Measurements from ENCODE around the gene XCL2.
A peak's percentile ranks its signal among the peaks of the same experiment; 100 is the strongest.
"Not testable (repeated sequence)": the region's sequence is repeated elsewhere in the genome, so short reads cannot be mapped to it uniquely, and the experiment has no call there.

Gene XCL2

GRCh38 chr1:168581817-168582572 lies 38.2 kb upstream of the XCL2 start:
- H3K4me3 ChIP-seq, result no peak overlapping the region
- no peak for TF ChIP-seq Cebpa-rat (IDR thresholded peaks at IDR 0.05)
- H3K4me1 ChIP-seq, result peaks cover 8 to 13% (median 11%) of the 10 kb centered on the region in 10 experiments; a peak in 16 of 20 replicates
- H3K9me3 ChIP-seq (replicated peaks in 1 of 11), result peaks cover 0 to 6% (median 3%) of the 10 kb centered on the region in 11 experiments; a peak in 10 of 22 replicates
- no peaks in the 10 kb centered on the region for H3K27me3 ChIP-seq
- no peaks in the 10 kb centered on the region for H4K20me1 ChIP-seq
- no peak overlapping the region for H3K27ac ChIP-seq
- H3K36me3 ChIP-seq, result no peaks in the 10 kb centered on the region
- no peak overlapping the region for H3K4me2 ChIP-seq
- no peak overlapping the region for H3K9ac ChIP-seq

GRCh38 chr1:168580991-168581390 lies 37.2 kb upstream of the XCL2 start:
- H3K9ac ChIP-seq; H3K36me3 ChIP-seq; H3K4me2 ChIP-seq; H3K4me3 ChIP-seq; H3K9me3 ChIP-seq (replicated peaks in 1 of 11); H3K27ac ChIP-seq; H4K20me1 ChIP-seq; H3K27me3 ChIP-seq: not testable (repeated sequence)
- peaks cover 8 to 13% (median 11%) of the 10 kb centered on the region in 10 experiments; a peak in 16 of 20 replicates for H3K4me1 ChIP-seq

- H3K4me2 ChIP-seq; H3K36me3 ChIP-seq; H3K4me1 ChIP-seq; H3K27me3 ChIP-seq; H4K20me1 ChIP-seq; H3K4me3 ChIP-seq; H3K27ac ChIP-seq; H3K9ac ChIP-seq; H3K9me3 ChIP-seq (replicated peaks in 1 of 11): not testable (repeated sequence)
Observed at GRCh38 chr1:168580290-168580689, 36.5 kb upstream of the XCL2 start.

- H3K27ac ChIP-seq, H3K27me3 ChIP-seq, H3K4me3 ChIP-seq: not testable (repeated sequence)
Observed at GRCh38 chr1:168578531-168579185, 34.9 kb upstream of the XCL2 start.

GRCh38 chr1:168576245-168576688 lies 32.5 kb upstream of the XCL2 start, which contains the start of gene XCL1:
Gene XCL1, plus strand, starts transcription at chr1:168576605. Its CDS starts 33 bp downstream, at chr1:168576638.
- H3K27ac ChIP-seq; H3K4me1 ChIP-seq; H3K9me3 ChIP-seq (replicated peaks in 1 of 11); H3K27me3 ChIP-seq; H3K9ac ChIP-seq; H4K20me1 ChIP-seq; H3K36me3 ChIP-seq; H3K4me2 ChIP-seq; H3K4me3 ChIP-seq: not testable (repeated sequence)

More at GRCh38 chr1:168578531-168579185, 34.9 kb upstream of the XCL2 start:
- not testable (repeated sequence) for H3K4me2 ChIP-seq; H3K9me3 ChIP-seq (replicated peaks in 1 of 11); H3K36me3 ChIP-seq; H3K9ac ChIP-seq; H3K4me1 ChIP-seq; H4K20me1 ChIP-seq

GRCh38 chr1:168574234-168574633 lies 30.4 kb upstream of the XCL2 start:
- H4K20me1 ChIP-seq; H3K9ac ChIP-seq; H3K4me3 ChIP-seq; H3K36me3 ChIP-seq; H3K4me1 ChIP-seq; H3K9me3 ChIP-seq (replicated peaks in 1 of 11); H3K27ac ChIP-seq; H3K4me2 ChIP-seq; H3K27me3 ChIP-seq: not testable (repeated sequence)

- TF ChIP-seq Cebpa-rat (IDR thresholded peaks at IDR 0.05), result no peak
- H3K27ac ChIP-seq, result no peak overlapping the region
- no peaks in the 10 kb centered on the region for H3K36me3 ChIP-seq
Observed at GRCh38 chr1:168572633-168573032, 28.8 kb upstream of the XCL2 start.

GRCh38 chr1:168570652-168571051 lies 26.9 kb upstream of the XCL2 start:
- H3K36me3 ChIP-seq, result no peaks in the 10 kb centered on the region
- no peak overlapping the region for H3K4me2 ChIP-seq
- no peaks in the 10 kb centered on the region for H3K27me3 ChIP-seq
- H4K20me1 ChIP-seq, result no peaks in the 10 kb centered on the region
- no peak for TF ChIP-seq Cebpa-rat (IDR thresholded peaks at IDR 0.05)
- no peak overlapping the region for H3K27ac ChIP-seq
- H3K4me1 ChIP-seq, result peaks cover 0 to 13% (median 3%) of the 10 kb centered on the region in 10 experiments; a peak in 9 of 20 replicates
- no peak overlapping the region for H3K4me3 ChIP-seq
- H3K9ac ChIP-seq, result no peak overlapping the region
- no peaks in the 10 kb centered on the region for H3K9me3 ChIP-seq (replicated peaks in 1 of 11)

More at GRCh38 chr1:168572633-168573032, 28.8 kb upstream of the XCL2 start:
- no peak overlapping the region for H3K4me2 ChIP-seq
- H3K27me3 ChIP-seq, result no peaks in the 10 kb centered on the region
- no peaks in the 10 kb centered on the region for H3K9me3 ChIP-seq (replicated peaks in 1 of 11)
- no peaks in the 10 kb centered on the region for H4K20me1 ChIP-seq
- no peak overlapping the region for H3K9ac ChIP-seq
- H3K4me1 ChIP-seq, result peaks cover 0 to under 1% (median 0%) of the 10 kb centered on the region in 10 experiments; a peak in 3 of 20 replicates
- no peak overlapping the region for H3K4me3 ChIP-seq

GRCh38 chr1:168568346-168568745 lies 24.5 kb upstream of the XCL2 start:
- no peak overlapping the region for H3K9ac ChIP-seq
- H3K27me3 ChIP-seq, result no peaks in the 10 kb centered on the region
- H3K4me2 ChIP-seq, result no peak overlapping the region
- H3K4me1 ChIP-seq, result peaks cover 0 to 13% (median 3%) of the 10 kb centered on the region in 10 experiments; a peak in 9 of 20 replicates
- no peaks in the 10 kb centered on the region for H4K20me1 ChIP-seq
- no peak for TF ChIP-seq Cebpa-rat (IDR thresholded peaks at IDR 0.05)
- H3K4me3 ChIP-seq, result no peak overlapping the region
- H3K27ac ChIP-seq, result no peak overlapping the region
- H3K9me3 ChIP-seq (replicated peaks in 1 of 11), result no peaks in the 10 kb centered on the region
- H3K36me3 ChIP-seq, result no peaks in the 10 kb centered on the region

GRCh38 chr1:168567568-168567967 lies 23.8 kb upstream of the XCL2 start:
- H3K36me3 ChIP-seq, result no peaks in the 10 kb centered on the region

More at GRCh38 chr1:168567568-168567967, 23.8 kb upstream of the XCL2 start:
- H3K9ac ChIP-seq, result no peak overlapping the region
- no peak overlapping the region for H3K27ac ChIP-seq
- H3K4me2 ChIP-seq, result peak overlapping the region in 6 of 11 experiments; percentile 2 to 58 (median 40); a peak in 6 of 22 replicates
- no peaks in the 10 kb centered on the region for H3K9me3 ChIP-seq (replicated peaks in 1 of 11)
- peaks cover 0 to 13% (median 3%) of the 10 kb centered on the region in 10 experiments; a peak in 9 of 20 replicates for H3K4me1 ChIP-seq
- no peak for TF ChIP-seq Cebpa-rat (IDR thresholded peaks at IDR 0.05)
- no peaks in the 10 kb centered on the region for H4K20me1 ChIP-seq
- H3K27me3 ChIP-seq, result no peaks in the 10 kb centered on the region
- H3K4me3 ChIP-seq, result no peak overlapping the region
